Activated CD4-positive, alpha-beta T cell treated with anti-CD3 and anti-CD28 coated beads, Interleukin-2, amount 50 U/mL, for 16 hours (primary cell): ENCODE data around the gene RETREG1.
A peak's percentile ranks its signal among the peaks of the same experiment; 100 is the strongest.
"Not testable (repeated sequence)": the region's sequence is repeated elsewhere in the genome, so short reads cannot be mapped to it uniquely, and the experiment has no call there.

Source experiments
- DNase-seq: peaks from one replicate; pipeline ENCODE4 v3.0.0-alpha.2; 2020

Gene RETREG1

DNA sequence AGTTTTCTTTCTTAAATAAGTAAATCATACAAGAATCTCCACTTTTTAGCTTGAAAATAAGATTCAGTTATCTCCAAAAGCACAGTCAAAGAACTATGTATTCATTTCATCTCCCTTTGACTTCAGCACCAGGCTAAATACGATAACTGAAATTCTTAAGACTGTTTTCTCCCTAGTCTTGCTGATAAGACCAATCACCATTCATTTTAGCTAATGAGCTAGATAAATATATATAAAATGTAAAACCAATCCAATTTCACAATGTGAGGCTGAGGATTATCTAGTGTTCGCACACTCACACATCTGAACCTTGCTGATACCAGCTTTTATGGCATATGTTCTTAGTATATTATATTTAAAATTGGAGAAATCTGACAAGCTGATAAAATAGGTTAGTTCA, 133.9 kb downstream of the RETREG1 start:
- DNase-seq = no peak

DNA sequence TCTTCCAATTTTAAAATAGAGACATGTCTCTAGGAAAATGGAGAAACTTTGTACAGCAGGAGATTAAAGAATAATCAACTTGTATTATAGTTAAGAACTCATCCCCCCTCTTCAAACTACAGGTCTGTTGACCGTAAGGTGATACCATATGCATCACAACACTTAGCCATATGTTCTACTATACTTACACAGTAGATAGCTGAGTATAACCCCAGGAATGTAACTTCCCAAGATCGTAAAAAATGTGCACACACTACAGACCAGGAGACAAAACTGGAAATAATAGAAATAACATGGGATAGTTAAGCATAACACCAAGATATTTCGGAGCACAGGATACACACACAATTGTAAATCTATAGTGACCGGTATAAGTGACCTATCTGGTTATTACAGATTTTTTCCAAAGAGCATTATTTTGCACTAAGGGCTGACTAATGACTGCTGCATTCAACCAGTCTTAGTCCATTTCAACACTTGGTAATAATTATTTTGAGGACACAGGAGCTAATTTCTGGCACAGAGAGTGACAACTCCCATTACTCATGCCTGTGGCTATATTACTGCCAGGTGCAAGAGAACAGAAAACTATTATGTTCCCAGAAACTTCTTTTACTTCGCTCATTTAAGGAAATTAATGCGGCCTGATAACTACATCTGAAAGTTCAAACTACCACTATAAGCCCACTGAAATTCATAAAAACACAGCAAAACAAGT, 135.8 kb downstream of the RETREG1 start:
- DNase-seq = no peak

GRCh38 chr5:16480144-16480543, 136.7 kb downstream of the RETREG1 start:
- DNase-seq = no peak

- DNase-seq = no peak
Observed at GRCh38 chr5:16477541-16477940, 139.3 kb downstream of the RETREG1 start.

DNA sequence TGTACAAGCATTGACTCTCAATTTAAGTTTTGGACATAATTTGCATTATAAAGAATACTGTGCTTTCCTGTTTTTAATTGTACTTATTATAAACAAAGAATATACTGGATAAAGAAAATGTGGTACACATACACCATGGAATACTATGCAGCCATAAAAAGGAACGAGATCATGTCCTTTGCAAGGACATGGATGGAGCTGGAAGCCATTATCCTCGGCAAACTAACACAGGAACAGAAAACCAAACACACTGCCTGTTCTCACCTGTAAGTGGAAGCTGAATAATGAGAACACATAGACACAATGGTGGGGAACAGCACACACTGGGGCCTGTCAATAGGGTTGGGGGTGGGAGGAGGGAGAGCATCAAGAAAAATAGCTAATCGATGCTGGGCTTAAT, 140.4 kb downstream of the RETREG1 start:
- not testable (repeated sequence) for DNase-seq

DNA sequence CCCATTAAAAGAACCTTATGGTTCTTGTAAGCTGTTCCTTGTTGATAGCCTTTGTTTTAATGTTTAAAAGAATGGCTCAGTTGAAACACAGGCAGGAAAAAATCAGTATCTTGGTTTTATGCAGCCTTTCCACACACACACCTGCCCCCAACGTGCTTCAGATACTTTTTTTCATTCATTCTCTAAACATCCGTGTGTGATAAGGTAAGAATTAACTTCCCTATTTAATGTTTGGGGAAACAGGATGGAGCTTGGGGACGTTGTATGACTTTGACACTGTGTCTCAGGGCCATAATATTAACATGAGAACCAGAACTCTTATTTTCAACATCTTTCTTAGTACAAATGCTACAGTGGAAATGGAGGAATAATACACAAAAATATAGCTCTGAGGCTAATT, 145.4 kb downstream of the RETREG1 start:
- no peak for DNase-seq

DNA sequence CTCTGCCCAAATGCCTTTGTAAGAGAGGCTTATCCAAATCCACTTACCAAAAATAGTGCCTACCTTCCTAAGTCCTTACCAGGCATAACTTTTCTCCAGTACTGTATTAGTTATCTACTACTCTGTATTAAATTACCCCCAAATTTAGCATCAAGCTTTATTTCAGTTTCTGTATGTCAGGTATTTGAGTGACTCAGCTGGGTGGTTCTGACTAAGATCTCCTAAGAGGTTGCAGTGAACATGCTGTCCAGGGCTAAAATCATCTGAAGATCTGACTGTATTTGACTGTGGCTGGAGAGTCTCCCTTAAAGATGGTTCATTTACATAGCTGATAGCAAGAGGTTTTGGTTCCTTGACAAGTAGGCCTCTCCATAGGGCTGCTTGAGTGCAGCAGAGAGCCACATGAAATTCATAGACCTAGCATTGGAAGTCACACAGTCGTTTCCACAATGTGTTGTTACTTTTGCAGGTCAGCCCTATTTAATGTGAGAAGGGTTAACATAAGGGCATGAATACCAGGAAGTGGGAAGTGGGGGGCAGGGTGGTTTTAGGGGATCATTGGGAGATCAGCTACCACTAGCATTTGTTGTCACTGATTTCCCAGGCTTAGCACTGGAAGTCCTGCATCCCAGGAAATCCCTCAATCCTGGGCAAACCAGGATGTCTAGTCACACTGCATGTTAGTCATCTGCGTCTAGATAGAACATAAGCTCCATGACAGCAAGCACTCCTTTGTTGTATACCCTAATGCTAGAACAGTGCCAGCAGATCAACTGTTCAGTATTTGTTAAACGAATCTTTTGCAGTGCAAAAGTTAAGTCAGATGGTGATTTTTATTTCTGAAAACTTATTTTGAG, 149.2 kb downstream of the RETREG1 start:
- peak; percentile 79 for DNase-seq

GRCh38 chr5:16465544-16466432, 151.0 kb downstream of the RETREG1 start, which contains the start of gene ZNF622:
Gene ZNF622 (minus strand): TSS chr5:16465800. CDS start chr5:16465665, 135 bp downstream.
- peak; percentile 93 for DNase-seq

DNA sequence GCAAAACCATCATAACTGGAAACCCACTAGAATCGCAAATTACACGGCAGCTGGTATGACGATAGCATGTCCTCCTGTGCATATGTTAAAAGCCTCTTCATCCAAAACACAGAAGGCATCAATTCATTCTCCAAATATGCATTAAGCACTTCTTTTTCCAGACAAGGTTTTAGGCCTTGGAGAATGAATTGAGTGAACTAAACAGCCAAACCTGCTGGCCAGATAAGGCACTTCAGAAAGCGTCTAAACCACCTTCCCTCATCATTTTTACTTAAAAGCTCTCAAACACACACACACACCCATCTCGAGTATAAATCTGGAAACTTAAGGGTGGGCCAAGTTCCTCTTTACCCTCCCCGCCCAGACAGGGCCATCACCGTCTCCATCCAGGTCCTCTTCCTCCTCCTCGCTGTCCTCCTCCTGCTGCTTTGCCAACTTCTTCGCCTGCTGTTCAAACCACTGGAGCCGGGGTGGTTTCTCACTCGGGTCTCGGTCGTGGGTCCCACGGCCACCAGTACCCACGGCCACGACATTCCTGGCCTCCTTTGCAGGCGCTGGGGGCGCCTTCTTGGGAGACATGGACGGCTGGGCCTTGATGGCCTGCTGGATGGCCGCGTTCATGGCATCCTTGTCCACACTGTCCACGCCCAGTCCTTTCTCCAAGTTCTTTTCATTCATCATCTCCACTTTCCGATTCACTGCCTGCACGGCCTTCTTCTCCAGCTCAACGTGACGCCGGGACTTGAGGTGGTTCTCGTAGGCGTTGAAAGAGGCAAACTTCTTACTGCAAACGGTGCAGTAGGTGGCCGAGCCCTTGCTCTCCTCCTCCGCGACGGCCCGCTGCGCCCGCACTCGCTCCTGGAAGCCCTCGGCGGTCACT, 151.9 kb downstream of the RETREG1 start:
- no peak for DNase-seq

GRCh38 chr5:16464231-16464630, 152.6 kb downstream of the RETREG1 start:
- DNase-seq = no peak

- DNase-seq = no peak
Observed at GRCh38 chr5:16461782-16462181, 155.0 kb downstream of the RETREG1 start.

- no peak for DNase-seq
Observed at GRCh38 chr5:16461026-16461425, 155.8 kb downstream of the RETREG1 start.

GRCh38 chr5:16459451-16459850, 157.3 kb downstream of the RETREG1 start:
- no peak for DNase-seq

DNA sequence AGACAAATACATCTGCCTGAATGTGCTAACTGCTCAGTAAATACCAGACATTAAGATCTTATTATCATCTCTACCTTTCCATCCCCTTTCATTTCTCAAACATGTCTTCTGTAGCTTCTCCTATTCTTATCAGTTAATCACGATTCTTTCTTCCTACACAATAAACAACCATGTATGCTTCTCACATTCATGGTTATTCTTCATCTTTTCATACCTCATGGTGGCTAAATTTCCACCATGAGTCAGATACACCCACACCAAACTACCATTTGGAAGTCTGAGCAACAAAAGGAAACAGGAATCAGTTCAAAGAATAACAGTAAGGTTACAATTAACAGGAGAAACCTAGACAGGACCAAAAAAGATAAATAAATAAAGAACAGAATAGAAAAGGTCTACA, 158.9 kb downstream of the RETREG1 start:
- DNase-seq = no peak

DNA sequence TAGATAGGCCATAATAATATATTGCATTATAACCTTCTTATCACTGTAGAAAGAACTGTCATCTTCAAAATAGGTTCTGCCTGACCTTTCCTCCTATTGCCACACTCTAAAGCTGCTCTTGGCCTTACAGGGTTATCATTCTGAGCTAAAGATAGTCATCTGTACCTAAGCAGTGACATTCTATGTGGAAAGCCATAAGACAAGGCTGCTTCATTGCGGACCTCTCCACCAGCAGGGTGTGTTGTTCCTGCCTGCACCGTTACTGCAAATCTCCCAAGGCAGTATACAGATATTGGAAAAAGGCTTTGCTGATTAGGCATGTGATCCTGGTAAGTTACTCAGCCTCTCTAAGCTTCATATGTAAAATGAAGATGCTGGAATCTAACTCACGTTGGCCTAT, 159.3 kb downstream of the RETREG1 start:
- no peak for DNase-seq

DNA sequence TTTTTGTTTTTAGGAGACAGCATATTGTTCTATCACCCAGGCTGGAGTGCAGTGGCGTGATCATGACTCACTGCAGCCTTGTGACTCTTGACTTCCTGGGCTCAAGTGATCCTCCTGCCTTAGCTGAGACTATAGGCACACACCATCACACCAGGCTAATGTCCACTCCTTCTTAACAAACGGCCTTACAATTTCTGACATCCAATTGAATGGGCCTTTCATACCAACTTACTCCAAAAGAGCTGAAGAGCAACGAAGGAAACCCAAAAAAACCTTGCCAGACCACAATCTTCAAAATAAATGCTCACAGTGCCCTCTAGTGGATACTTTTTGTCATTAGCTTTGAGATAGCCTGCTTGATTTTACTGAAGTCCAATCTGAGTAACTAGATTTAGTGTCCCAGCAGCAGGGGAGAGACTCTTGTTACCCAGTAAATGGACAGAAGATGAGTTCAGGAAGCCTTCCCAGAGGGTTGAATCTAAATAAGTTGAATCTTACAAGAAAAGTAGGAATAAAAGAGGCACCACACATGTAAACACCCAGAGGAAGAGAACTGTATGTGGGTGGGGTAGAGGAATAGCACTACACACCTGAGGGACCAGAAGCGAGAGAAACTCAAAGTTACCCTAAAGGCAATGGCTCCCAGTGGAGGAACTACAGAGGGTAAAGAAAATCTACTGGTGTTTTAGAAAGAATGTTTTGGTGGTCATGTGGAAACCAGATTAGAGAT, 160.5 kb downstream of the RETREG1 start:
- DNase-seq = peak; percentile 65

GRCh38 chr5:16455668-16456067, 161.1 kb downstream of the RETREG1 start:
- DNase-seq = no peak

- no peak for DNase-seq
Observed at GRCh38 chr5:16454686-16455085, 162.1 kb downstream of the RETREG1 start.

GRCh38 chr5:16453609-16454008, 163.2 kb downstream of the RETREG1 start:
- DNase-seq = no peak

GRCh38 chr5:16450163-16450562, 166.6 kb downstream of the RETREG1 start:
- DNase-seq = no peak

DNA sequence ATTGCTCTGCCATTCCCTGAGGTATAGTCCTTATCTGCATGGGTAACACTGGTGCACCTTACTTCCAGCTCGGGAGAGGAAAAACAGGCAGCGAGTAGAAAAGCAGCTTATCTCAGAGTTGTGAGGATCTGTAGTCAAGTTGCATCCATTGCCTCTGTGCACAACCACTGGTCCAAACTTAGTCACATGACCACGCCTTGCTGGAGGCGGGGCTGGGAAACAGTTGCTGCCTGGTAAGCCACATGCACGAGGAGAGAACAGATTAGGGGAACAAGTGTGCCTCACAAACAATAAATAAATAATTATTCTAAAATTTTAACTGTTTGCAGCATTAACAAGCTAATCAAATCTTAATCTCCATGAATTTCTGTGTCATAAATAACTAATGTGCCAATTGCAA, 169.8 kb downstream of the RETREG1 start:
- no peak for DNase-seq
